MG63 (cell line): ENCODE data around the gene DHX32. TPM values are rescaled to one million over a fixed set of nuclear protein-coding genes. Genes with fewer than 3 reads are reported as not detected.
A peak's percentile ranks its signal among the peaks of the same experiment; 100 is the strongest.
"Not testable (repeated sequence)": the region's sequence is repeated elsewhere in the genome, so short reads cannot be mapped to it uniquely, and the experiment has no call there.

ENCODE experiments used
- DNase-seq: peaks from one replicate; pipeline ENCODE4 v3.0.0-alpha.2; 2020
- H3K27me3 ChIP-seq: fragments of 250-450 bp; sonication (Bioruptor Pico); 2 replicates; pipeline ENCODE4 v1.5.1; 2020; ENCODE audit warnings: mild to moderate bottlenecking, moderate library complexity
- H3K36me3 ChIP-seq: fragments of 250-450 bp; sonication (Bioruptor Pico); 2 replicates; pipeline ENCODE4 v1.5.1; 2020; ENCODE audit warnings: mild to moderate bottlenecking, moderate library complexity
- H3K4me3 ChIP-seq: fragments of 250-450 bp; sonication (Bioruptor Pico); 2 replicates; pipeline ENCODE4 v1.5.1; 2020; ENCODE audit warnings: mild to moderate bottlenecking, moderate library complexity
- H3K9me3 ChIP-seq: fragments of 250-450 bp; sonication (Bioruptor Pico); 2 replicates; pipeline ENCODE4 v1.5.1; 2020; ENCODE audit warnings: mild to moderate bottlenecking, moderate library complexity
- total RNA-seq: library from RNA; depleted of rRNA; stranded (reverse); fragments of >200 nt; shearing (Covaris generic); gene quantifications from 2 replicates; pipeline ENCODE4 v1.2.3, GENCODE V29; 2014; ENCODE audit warnings: low replicate concordance

DHX32 gene
- total RNA-seq, 1 experiment from 2014 or later, result 29.6 TPM

DNA sequence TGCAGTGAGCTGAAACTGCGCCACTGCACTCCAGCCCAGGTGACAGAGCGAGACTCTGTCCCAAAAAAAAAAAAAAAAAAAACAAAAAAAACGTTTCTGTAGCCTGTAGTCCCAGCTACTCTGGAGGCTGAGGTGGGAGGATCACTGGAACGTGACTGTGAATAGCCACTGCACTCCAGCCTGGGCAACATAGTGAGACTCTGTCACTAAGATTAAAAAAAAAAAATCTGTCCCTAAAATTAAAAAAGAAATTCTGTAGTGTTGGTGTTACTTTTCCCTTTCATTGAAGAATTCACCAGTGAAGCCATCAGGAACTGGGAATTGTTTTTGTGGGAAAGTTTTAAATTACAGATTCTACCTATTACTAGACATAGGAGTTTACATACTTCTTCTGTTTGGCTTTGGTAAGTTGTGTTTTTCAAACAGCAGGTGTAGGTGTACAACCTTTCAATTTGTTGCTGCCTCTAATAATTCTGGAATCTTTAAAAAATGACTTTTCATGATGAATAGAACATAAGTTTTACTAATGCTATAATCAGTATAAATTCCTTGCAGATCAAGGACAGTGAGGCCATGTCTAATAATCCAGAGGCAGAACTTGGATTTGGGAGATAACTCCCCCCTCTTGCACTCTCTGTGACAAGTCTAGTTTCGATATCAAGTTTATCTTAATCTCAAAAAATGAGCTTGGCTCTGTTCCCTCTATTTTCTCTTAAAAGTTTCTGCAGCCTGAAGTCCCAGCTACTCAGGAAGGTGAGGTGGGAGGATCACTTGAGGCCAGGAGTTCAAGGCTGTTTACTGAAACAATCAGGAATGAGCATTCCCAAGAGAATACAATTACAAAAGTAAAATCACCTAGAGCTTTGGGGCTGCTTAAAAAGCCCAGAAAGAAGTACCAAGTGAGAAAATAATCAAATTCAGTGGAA lies 24.2 kb upstream of the DHX32 start:
- not testable (repeated sequence) for DNase-seq, H3K27me3 ChIP-seq, H3K4me3 ChIP-seq

DNA sequence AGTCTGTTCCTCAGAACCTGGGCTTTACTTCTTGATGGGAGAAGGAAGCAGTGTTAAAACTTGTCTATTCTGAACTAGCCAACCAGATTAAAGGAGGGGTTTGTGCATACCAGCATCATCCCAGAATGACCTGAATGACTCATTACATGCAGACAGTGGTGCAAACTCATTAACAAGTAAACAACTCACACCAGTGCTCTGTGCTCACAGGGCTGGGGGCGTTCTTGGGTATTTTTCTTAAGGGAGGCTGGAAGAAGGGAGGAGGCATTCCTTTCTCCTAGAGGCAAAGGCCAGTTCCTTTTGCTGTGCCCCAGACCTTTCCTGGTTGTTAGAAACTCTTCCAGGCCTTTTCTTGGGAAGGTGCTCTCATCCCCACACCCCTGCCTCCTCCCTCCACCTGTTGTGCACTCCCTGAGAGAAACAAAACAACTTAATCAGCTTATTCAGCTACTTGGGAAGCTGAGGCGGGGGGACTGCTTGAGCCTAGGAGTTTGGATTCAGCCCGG lies 22.1 kb upstream of the DHX32 start:
- not testable (repeated sequence) for H3K36me3 ChIP-seq, H3K27me3 ChIP-seq, H3K4me3 ChIP-seq, DNase-seq, H3K9me3 ChIP-seq

More for the DNA sequence above, 24.2 kb upstream of the DHX32 start:
- not testable (repeated sequence) for H3K36me3 ChIP-seq, H3K9me3 ChIP-seq

DNA sequence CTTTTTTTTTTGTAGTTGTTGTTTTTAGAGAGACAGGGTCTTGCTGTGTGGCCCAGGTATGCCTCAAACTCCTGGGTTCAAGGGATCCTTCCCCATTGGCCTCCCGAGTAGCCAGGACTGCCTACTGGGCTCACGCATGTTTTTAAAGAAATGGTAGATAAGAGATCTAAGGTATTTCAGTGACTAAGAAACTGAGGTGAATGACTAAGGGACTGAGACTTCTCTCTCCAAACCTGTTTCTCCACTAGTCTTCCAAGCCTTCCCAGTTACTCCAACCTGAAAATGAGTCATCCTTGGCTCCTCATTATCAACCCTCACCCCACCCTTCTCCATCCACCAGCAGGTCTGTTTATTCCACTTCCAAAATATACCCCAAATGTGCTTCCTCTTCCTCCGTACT lies 19.9 kb upstream of the DHX32 start:
- not testable (repeated sequence) for DNase-seq, H3K4me3 ChIP-seq, H3K27me3 ChIP-seq, H3K36me3 ChIP-seq, H3K9me3 ChIP-seq

DNA sequence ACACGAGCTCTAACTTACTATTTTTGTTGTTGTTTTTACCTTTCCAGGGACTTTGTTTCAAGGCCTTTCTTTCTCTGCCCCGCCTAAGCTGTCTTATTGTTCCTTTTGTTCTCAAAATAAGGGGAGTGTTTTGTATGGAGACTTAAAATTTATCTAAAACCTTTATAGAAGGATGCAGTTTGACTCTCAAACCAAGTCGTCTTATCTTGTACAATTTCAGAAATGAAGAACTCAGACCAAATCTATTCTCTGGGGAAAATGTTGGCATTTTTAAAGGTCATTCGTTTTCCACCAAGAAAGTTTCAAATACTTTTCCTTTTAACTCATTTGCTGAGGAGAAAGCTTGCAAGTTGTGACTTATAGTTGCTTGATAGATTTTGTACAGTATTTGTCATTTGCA lies 16.2 kb upstream of the DHX32 start:
- not testable (repeated sequence) for H3K36me3 ChIP-seq, H3K27me3 ChIP-seq, H3K9me3 ChIP-seq, DNase-seq
- H3K4me3 ChIP-seq, result peak overlapping the region; percentile 82

DNA sequence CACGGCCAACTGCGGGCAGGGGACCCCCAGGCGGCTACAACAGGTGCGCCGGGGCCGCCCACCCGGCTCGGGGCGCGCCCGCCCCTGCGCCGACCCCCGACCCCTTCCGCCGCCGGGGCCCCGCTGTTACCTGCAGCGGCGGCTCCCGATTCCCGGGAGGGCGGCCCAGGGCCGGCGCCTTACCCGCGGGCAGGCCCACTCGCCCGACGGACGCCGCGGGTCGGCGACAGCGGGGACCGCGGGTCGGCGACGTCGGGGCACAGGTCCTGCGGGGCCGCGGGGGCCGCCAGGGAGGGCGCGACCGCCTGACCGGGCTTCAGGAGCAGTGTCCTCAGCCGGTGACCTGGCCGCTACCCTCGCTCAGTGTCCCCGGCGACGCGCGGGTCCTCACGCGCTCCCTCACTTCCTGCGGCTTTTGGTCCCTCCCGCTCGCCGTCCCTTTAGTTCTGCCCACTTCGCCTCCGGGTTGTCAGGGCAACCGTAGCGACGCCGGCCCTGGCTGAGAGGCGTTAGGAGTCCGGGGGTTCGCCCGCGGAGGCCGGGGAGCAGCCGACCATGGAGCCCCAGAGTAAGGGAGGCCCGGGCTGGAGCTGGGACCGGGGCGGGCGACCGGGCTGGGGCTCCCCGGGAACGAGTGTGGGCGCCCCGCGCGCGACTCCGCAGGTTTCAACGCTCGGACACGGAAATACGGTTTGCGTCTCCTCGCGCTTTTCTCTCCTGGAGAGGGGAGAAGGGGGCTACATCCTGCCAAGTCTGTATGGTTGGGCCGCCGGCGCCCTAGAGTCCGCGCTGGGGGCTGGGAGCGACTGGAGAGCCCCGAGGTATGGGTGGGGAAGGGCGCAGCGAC lies 15.2 kb upstream of the DHX32 start, which contains the start of gene FANK1:
Gene FANK1 (plus strand): TSS at position 477 of the 847 bp plus-strand sequence. CDS start 79 bp downstream, at position 556.
- H3K27me3 ChIP-seq, H3K9me3 ChIP-seq, H3K36me3 ChIP-seq: not testable (repeated sequence)
- peak within 1 kb of the TSS; percentile 82 for H3K4me3 ChIP-seq
- peak; percentile 89 for DNase-seq

DNA sequence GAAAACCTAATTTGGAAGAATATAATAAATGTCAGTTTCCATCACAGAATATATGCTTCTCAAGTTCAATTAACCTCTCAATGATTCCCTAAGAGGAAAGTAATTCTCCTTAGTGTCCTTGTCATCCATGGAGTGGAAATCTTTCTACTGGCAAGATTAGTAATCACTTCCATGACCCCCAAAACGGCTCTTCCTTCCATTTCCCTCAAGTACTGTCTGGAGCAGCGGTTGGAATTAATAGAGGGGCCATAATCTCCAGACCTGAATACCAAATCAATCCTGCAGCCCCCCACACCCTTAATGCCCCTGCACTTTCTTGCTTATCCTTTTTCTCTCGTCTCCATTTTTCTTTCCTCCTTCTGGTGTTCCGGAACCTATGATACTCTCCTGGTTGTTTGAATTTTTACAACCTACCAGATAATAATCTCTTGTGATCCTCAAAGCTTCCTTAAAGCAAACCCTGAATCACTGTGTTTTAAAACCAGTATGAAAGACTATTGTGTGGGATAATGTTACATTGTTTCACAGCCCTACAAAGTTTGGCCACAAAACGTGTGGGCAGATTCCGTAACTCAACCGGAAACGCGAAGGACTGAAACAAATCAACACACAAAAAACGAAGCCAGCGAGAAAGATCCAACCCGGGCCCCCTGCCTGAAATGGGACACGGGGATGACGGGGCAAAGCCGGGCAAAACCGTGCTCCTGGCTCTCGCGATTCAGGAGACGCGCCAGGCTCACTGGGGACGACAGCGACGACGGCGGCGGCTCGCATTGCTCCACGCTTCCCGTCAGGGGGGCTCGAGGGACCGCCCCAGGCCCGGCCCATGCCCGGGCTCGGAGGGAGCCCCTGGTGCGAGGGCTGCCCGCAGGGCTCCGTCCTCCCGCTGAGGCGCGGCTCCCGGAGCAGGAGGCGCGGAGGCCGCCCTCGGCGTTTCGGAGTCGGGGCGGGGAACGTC lies 14.3 kb upstream of the DHX32 start:
- peak overlapping the region; percentile 82 for H3K4me3 ChIP-seq
- not testable (repeated sequence) for H3K27me3 ChIP-seq, H3K36me3 ChIP-seq, H3K9me3 ChIP-seq
- DNase-seq, result peak; percentile 67

DNA sequence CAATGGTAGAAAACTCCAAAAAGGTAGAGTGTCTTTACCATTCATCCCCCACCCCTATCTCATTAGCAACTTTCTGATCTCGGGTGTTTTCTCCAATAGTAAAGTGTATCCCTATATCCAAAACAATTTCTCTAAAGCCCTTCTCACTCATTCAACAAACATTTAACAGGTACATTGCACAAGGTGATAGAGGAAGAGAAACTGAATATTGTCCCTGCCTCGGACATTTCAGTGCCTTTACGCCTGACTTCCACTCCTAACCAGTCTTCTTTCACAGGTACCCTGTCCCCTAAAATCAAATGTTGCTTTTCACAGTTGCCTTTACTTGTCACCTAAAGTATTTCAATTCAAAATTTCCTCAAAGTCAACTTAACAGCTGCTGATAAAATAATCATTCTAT lies 13.1 kb upstream of the DHX32 start:
- not testable (repeated sequence) for H3K36me3 ChIP-seq, H3K9me3 ChIP-seq, H3K4me3 ChIP-seq, H3K27me3 ChIP-seq, DNase-seq

DNA sequence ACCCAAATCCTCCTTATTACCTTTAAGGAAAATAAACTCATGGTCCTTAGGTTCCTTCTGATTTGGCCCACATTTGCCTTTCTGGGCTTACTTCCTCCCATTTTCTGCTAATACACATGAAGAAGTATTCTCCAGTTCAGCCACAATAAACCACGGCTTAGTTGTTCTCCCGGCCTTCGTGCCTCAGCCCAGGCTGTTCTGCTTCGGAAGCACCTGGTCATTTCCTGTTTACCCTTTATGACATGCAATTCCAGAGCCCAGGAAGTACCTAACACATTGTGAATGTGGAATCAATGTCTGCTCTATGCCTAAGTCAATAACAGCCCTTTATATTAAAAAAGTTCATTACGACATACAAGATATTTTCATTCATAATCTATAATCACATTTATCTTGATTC lies 11.3 kb upstream of the DHX32 start:
- DNase-seq, H3K27me3 ChIP-seq, H3K9me3 ChIP-seq, H3K36me3 ChIP-seq, H3K4me3 ChIP-seq: not testable (repeated sequence)

DNA sequence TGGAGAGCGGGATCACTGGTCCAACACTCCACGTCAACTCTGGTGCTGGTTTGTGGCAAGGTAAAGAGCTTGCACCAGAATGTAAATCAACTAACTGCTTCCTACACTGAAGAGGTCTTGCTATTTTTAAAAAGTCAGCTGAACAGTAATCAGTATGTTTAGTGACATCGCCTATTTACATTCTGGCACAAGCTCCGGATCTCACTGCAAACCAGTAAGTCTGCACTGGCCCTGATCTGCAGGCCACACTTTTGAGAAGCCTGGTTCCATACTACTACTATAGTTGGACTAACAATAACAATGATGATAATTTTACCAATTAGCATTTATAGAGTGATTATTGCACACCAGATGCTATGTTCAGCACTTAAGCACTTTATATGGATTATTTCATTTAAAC lies 8.3 kb upstream of the DHX32 start:
- not testable (repeated sequence) for H3K27me3 ChIP-seq, H3K36me3 ChIP-seq, H3K4me3 ChIP-seq, H3K9me3 ChIP-seq, DNase-seq

DNA sequence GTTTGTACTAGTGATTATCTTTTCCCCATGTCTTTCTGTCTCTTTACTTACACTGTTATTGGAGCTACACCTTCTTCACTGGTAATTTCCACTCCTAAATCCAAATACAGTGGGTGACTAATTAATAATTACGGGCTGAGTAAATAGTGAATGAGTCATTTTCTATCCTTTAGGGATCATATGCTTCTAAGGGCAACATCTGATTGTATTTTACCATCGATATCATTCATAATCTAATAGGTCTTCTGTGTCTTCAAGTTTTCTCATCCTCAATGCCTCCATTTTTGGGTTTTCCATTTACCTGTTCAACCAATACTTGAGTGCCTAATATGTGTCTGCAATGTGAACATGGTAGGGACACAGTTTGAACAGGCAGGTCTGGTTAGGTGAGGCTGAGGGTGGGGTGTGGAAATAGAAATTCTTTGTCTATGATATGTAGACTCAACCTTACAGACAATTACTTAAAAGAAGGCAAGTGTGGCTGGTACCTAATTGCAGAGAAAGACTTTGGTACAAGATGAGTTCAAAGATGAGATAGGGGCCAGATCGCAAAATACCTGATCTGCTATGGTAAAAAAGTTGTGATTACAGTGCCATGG lies 5.9 kb upstream of the DHX32 start:
- 0 out of 2 replicates have a peak, but pooled peaks cover 2% of the 10 kb centered on the region for H3K36me3 ChIP-seq
- H3K27me3 ChIP-seq, result no peaks in the 10 kb centered on the region
- no peak for DNase-seq
- H3K4me3 ChIP-seq, result no peak overlapping the region
- H3K9me3 ChIP-seq, result no peaks in the 10 kb centered on the region

DNA sequence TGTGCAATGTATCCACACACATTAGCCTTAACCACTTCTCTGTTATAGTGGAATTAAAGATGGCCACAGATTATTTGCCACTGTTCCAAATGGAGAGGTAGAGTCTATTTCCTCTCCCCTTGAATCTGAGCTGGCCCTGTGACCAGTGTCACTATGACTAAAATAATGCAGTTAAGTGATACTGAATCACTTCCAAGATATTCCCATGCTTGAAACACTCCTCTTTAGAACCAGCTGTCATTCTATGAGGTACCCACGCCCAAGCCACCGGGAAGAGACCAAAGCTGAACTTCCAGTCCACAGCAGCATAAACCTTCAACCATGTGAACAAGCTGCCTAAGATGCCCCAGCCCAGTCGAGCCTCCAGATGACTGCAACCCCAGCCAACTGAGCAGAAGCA lies 2.1 kb upstream of the DHX32 start:
- H3K9me3 ChIP-seq, result peaks cover under 1% of the 10 kb centered on the region; the same call in 1 of the 2 replicates
- no peak overlapping the region for H3K4me3 ChIP-seq
- DNase-seq, result no peak
- no peaks in the 10 kb centered on the region for H3K27me3 ChIP-seq
- peaks cover 2% of the 10 kb centered on the region; the same call in 1 of the 2 replicates for H3K36me3 ChIP-seq

DNA sequence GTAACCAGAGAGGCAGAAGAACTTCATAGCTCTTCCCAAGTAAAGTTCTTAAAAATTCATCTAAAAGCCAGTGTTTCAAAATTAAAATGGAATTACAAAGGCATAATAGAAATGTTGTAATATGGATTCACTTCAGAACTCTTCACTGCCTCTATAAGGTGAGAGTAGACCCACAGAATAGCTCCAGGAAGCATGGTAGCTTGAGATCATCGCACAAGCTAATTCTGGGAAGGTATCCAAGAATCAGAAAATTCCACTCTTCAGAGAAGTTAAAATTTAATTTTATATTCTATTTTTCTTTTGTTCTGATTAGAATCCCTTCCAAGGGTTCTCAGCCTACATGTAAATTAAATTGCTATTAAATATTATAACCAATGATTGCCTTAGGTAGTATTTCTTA lies 1.5 kb upstream of the DHX32 start:
- peaks cover 3% of the 10 kb centered on the region; the same call in 1 of the 2 replicates for H3K9me3 ChIP-seq
- no peak for DNase-seq
- no peaks in the 10 kb centered on the region for H3K27me3 ChIP-seq
- peaks cover 2% of the 10 kb centered on the region; the same call in 1 of the 2 replicates for H3K36me3 ChIP-seq
- no peak overlapping the region for H3K4me3 ChIP-seq

DNA sequence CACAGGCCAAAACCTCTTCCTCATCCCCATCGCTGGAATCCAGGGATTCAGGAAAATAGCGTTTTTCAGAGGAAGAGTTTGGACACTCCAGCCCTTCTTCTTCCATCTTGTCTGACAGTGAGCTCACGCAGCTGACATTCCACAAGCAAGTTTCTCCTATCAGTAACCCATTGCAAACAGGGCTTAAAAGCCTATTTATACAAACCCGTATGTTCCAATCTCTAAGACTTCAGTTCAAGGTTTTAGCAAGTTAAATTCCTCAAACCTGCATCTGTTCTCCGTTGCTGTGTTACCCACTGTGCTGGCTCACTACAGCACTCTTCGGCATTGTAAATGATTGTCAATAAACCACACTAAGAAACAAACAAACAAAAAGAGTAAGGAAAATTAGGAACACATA lies 373 bp downstream of the DHX32 start:
- DNase-seq, result no peak
- peaks cover 15% of the 10 kb centered on the region for H3K36me3 ChIP-seq
- H3K9me3 ChIP-seq, result peaks cover 13% of the 10 kb centered on the region
- no peaks in the 10 kb centered on the region for H3K27me3 ChIP-seq
- H3K4me3 ChIP-seq, result no peak overlapping the region

DNA sequence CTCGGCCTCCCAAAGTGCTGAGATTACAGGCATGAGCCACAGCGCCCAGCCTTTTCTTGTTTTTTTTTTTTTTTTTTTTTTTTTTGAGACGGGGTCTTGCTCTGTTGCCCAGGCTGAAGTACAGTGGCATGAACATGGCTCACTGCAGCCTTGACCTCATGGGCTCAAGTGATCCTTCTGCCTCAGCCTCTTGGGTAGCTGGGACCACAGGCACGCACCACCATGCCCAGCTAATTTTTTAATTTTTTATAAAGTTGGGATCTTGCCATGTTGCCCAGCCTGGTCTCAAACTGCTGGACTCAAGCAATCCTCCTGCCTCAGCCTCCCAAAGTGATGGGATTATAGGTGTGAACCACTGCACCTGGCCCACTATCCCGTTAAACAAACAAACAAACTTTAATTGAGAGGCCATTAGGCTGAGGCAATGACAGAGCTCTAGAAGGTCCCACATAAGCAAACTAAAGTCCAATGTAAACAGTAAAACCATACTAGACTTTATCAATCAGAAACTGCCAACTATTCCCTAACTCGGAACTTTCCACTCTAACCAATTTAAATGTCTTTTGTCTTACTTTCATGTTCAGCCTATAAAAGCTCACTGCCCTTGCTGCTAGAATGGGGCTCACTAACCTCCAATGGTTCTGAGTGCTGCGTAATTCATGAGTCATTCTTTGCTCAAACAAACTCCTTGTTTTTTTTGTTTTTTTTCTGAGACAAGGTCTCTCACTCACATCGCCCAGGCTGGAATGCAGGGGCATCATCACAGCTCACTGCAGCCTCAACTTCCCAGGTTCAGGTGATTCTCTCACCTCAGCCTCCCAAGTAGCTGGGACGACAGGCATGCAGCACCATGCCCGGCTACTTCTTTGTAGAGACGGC lies 1.9 kb downstream of the DHX32 start:
- H3K36me3 ChIP-seq, result peaks cover 13% of the 10 kb centered on the region
- no peak overlapping the region for H3K4me3 ChIP-seq
- peak; percentile 70 for DNase-seq
- H3K27me3 ChIP-seq, result no peaks in the 10 kb centered on the region
- peaks cover 13% of the 10 kb centered on the region for H3K9me3 ChIP-seq

DNA sequence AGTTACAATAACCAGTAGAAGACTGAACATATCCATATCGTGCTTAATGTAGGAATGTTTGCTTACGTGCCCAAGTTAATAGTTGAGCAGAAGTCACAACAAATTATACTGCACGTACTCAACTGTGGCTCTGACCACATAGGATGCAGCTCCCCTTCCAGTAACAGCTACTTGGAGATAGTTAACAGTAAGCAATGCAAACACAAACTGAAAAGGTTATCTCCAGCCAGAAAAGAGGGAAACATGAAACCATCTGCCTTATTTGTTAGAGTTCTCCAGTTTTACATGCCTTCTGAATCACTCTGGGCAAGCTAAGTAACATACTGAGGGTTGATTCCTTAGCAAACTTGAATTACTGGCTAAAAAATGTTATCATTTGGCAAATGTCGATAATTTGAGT lies 9.8 kb downstream of the DHX32 start:
- no peak for DNase-seq
- H3K27me3 ChIP-seq, result no peaks in the 10 kb centered on the region
- peaks cover 6% of the 10 kb centered on the region for H3K36me3 ChIP-seq
- peaks cover 4% of the 10 kb centered on the region; the same call in 1 of the 2 replicates for H3K9me3 ChIP-seq
- H3K4me3 ChIP-seq, result no peak overlapping the region
